ENCODE measurements around the gene CD247.

The CD247 gene

GRCh38 chr1:167434306-167434705 lies 84.0 kb downstream of the CD247 start:
- DNase-seq, result no peak

DNA sequence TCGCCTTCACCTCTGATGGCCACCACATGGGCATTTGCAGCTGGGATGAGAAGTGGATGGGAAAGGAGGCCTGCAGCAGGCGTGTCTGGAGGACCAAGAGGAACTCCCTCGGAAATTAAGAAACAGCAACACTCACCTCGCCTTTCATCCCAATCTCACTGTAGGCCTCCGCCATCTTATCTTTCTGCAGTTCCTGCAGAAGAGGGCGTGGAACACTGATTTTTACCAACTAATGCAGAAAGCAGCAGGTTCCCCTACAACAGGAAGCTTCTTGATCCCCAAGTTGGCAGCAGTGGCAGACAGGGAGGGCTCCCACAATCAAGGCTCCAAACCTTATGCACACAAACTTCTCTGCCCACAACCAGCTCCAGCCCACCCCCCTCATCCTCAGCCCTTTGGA lies 84.4 kb downstream of the CD247 start:
- no peak for DNase-seq

DNA sequence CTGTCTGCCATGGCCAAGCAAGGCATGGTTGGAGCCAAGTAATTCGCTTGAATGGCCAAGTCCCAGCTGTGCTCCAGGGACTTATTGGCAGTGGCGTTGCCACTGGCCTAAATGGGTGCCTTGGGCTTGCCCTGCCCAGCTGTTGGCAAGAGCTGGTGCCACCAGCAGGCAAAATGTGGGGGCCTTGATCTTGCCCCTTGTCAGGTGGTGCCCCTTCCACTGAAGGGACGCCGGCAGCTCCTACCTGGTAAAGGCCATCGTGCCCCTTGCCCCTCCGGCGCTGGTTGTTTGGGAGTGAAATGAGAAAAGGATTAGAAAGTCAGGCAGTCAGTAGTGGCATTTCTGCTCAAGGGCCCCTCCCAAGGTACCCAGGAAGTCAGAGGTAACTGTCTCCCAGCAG lies 85.5 kb downstream of the CD247 start:
- DNase-seq, result no peak

GRCh38 chr1:167431909-167432650 lies 86.2 kb downstream of the CD247 start:
- DNase-seq, result no peak

DNA sequence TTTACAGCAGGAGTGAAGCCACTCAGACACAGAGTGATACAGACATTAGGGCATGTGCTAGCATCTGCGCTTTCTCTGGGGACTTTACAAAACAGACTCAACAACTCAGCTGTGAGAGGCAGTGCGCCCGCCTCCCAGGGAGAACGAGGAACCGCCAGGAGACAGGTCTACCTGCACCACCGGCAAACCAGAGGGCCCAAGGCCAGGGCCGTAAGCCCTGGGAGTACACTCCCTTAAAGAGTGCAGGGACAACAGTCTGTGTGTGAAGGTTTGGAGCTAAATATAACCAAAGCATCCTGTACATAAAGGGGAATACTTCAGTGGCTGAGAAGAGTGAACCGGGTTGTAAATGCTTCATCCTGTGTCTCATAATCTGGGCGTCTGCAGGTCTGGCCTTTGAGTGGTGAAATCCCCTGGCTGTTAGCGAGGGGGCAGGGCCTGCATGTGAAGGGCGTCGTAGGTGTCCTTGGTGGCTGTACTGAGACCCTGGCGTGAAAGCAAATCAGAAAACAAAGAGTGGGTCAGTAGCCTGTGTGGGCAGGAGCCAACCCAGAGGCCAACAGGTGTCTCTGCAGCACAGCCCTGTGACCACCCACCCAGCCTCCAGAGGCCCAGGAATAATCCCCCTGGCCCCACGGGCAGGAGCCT lies 86.9 kb downstream of the CD247 start:
- no peak for DNase-seq

DNA sequence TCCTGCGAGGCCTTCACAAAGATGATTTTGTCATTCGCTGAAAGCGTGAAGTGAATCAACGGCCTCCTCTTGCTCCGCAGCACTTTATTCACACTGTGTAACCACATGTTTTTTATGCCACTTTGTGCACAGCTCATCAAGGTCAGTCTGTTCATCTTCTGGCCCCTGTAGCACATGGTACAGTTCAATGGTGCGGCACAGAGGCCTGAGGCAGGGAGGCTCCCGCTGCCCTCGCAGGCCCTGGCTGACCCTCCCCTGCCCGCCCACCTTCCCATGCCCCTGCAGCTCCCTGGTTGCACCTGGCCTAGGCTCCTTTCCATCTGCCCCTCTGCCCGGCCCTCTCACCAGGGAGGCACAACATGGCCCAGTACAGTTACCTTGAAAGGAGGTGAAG lies 87.5 kb downstream of the CD247 start:
- DNase-seq, result no peak

DNA sequence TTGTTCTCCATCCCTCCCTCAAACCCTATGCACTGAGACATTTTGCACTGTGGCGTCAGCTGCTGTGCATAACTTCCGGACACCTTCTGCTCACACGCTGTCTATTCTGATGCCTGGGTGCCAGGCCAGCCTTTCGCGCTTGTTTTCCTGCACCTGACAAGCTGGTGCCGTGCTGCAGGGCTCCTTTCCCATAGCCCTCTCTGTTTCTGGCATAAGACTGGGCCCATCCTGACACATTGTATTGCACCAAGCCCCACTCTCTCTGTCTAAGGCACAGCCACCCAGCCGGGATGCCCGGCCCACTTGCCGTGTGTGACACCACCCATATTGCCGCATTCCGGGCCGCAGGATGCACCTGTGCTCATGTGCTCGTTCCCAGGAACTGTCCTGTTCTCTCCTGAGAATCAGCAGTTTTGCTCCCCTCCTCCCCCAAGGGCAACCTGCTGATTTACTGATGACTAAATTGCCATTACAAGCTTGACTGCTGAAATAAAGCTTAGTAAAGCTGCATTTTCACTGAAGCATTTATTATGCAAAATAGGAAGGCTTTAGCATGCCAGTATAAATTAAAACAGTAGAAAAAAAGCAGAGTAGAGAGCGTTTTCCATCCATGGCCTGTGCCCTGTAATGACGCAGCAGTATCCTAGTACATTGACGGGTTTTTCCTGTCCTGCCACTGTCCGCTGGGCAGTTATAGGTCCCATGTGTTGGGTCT lies 88.0 kb downstream of the CD247 start:
- DNase-seq, result no peak

- no peak for DNase-seq
Observed at GRCh38 chr1:167429612-167430011, 88.7 kb downstream of the CD247 start.

- no peak for DNase-seq
Observed at GRCh38 chr1:167428395-167428794, 89.9 kb downstream of the CD247 start.

- DNase-seq, result no peak
Observed at GRCh38 chr1:167427848-167428247, 90.5 kb downstream of the CD247 start.

- DNase-seq, result no peak
Observed at GRCh38 chr1:167426716-167427115, 91.6 kb downstream of the CD247 start.

- no peak for DNase-seq
Observed at GRCh38 chr1:167425482-167425881, 92.8 kb downstream of the CD247 start.

GRCh38 chr1:167423684-167424619 lies 94.4 kb downstream of the CD247 start:
- DNase-seq, result no peak

GRCh38 chr1:167420510-167420909 lies 97.8 kb downstream of the CD247 start:
- DNase-seq, result no peak

DNA sequence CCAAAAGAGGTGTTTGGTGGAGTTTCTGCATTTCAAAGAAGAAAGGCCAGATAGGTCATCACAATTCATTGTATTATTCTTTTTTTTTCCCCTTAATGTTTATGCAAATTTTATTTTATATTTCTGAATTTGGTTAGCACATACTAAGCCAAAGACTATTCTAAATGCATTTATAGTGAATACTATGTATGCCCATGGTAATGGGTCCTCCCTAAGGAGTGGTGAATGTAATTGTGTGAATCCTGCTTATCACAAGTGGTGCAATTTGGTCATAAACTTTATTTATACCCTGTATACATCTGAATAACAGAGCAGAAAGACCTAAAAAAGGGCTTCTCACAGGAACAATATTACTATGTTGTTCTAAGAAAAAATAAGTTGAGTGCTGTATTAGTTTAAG lies 99.1 kb downstream of the CD247 start:
- no peak for DNase-seq

DNA sequence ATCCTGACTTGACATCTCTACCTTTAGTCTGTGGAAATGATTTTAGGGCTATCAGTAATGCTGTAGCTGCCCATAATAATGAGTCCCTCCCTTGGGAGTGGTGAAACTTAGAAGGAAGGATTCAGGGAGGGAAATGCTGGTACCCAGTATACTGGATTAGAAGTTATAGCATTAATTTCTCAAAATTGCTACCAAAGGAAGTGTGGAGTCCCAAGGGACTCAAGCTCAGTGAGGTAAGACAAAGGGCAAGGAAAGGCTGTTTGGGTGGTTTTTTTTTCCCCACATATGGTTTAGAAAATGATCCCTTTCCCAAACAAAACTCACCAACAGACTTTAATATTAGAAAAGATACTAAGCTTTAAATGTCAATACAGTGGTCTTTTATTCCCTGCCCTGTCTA lies 99.9 kb downstream of the CD247 start:
- DNase-seq, result no peak

- no peak for DNase-seq
Observed at GRCh38 chr1:167416506-167416905, 101.8 kb downstream of the CD247 start.

DNA sequence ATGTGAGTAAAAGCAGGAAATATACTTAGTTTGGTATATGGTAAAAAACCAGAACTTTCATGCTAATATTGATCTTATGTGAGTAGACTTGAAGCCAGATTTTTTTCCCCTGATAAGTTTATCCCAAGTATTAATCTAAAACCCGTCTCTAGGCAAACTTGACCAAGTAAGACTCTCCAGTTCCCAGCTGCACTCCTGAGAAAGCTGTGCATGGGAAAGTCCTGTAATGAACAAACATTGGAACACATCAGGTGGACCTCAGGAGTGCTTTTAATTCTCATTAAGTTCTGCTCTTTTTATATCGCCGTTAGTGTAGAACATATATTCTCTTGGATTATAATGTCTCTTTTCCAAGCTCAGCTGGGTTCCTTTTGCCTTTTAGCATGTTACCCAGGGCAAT lies 105.0 kb downstream of the CD247 start:
- no peak for DNase-seq

DNA sequence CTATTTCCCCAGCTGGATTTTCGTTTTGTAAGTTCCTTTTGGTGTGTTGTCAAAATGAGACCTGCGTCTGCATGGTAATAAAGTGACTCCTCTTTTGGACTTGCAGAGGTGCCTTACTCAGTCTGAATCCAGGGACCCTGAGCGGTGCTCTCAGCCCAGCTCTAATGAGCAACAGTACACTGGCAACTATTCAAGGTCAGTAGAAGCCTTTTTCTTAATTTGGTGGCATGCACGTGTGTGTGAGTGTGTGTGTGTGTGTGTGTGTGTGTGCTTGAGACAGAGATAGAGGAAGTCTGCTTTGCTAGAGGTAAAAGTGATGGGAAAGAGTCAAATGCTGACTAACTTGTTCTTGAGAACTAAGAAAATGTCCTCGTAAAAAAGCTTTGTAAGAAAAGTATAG lies 105.4 kb downstream of the CD247 start:
- no peak for DNase-seq

GRCh38 chr1:167412072-167412471 lies 106.3 kb downstream of the CD247 start:
- no peak for DNase-seq

DNA sequence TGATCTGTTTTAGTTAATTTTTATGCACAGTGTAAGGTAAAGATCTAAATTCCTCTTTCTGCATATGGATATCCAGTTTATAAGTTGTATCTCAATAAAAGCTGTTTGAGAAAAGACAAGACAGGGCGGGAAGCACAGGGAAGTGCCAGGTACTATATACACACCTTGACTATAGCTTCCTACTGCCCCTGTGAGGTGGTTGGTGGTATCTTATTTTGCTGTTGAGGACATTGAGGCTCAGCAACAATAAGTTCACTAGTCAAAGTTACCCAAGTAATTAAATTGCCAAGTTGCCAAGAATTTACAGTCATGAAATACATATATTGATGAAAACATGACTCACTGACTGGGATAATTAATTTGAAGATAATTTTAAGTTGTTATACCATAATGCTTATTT lies 109.1 kb downstream of the CD247 start:
- no peak for DNase-seq

DNA sequence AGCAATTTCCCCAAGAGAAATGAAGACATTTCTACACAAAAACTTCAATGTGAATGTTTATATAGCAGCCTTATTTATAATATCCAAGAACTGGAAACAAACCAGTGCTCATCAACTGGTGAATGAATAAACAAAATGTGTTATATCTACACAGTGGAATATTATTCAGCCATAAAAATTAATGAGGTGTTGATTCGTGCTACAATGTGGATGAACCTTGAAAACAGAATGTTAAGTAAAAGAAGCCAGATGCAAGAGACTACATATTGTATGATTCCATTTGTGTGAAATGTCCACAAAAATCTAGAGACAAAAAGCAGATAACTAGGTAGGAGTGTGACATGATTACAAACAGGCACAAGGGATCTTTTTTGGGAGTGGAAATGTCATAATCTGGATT lies 110.0 kb downstream of the CD247 start:
- no peak for DNase-seq

GRCh38 chr1:167404908-167405307 lies 113.4 kb downstream of the CD247 start:
- no peak for DNase-seq

Data from effector CD4-positive, alpha-beta T cell (primary cell).